Epidermal melanocyte (primary cell): ENCODE measurements around the gene GRK3.

Source experiments
- DNase-seq: peaks from one replicate; pipeline ENCODE4 v3.0.0; 2011; ENCODE audit warnings: low spot score; ENCODE audit not compliant: insufficient read length

The GRK3 gene

DNA sequence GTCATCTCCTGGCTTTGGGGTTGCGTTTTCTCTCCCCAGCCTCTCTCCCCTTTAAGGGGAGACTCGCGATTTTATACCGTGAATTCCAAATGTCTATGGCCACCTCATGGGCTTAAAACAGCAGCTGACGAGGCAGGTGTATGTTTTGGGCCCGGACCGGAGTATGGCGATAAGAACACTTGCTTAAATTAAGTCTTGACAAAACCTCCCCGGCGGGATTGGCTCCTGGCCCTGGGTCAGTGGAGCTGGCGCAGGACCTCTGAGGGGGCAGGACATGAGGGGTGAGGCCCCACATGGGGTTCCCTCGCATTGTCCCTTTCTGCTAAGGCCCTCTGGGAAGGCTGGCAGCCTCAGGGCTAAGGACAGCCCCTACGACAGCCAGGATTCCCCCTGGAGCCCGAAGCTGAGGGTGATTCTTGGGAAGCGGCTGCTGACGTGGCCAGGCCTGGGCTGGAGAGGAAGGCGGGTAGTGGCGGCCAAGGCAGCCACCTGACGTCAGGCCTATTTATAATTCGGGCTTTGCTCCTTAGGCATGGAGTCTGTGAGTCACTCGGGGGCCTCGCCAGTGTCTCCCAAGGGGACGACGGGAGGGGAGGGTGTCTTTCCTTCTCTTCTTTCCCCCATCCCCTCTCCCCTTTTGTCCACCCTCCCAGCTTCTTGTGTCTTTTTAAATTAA lies 190.2 kb downstream of the GRK3 start:
- no peak for DNase-seq

GRCh38 chr22:25757686-25758085 lies 193.2 kb downstream of the GRK3 start:
- DNase-seq: no peak

GRCh38 chr22:25758316-25758715 lies 193.8 kb downstream of the GRK3 start:
- DNase-seq: no peak

- DNase-seq: no peak
Observed at GRCh38 chr22:25759825-25760231, 195.4 kb downstream of the GRK3 start.

DNA sequence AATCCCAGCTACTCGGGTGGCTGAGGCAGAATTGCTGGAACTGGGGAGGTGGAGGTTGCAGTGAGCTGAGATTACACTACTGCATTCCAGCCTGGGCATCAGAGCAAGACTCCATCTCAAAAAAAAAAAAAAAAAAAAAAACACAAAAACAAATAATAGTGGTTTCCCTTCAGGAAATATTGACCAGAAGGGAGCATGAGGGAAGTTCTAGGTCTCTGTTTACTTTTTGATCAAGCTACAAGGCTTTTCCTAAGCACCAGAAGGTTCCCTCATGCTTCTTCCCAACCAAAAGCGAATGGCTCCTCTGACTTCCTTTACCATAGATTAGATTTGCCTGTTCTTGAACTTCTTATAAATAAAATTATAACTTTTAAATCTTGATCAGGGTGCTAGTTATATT lies 195.8 kb downstream of the GRK3 start:
- DNase-seq: no peak

DNA sequence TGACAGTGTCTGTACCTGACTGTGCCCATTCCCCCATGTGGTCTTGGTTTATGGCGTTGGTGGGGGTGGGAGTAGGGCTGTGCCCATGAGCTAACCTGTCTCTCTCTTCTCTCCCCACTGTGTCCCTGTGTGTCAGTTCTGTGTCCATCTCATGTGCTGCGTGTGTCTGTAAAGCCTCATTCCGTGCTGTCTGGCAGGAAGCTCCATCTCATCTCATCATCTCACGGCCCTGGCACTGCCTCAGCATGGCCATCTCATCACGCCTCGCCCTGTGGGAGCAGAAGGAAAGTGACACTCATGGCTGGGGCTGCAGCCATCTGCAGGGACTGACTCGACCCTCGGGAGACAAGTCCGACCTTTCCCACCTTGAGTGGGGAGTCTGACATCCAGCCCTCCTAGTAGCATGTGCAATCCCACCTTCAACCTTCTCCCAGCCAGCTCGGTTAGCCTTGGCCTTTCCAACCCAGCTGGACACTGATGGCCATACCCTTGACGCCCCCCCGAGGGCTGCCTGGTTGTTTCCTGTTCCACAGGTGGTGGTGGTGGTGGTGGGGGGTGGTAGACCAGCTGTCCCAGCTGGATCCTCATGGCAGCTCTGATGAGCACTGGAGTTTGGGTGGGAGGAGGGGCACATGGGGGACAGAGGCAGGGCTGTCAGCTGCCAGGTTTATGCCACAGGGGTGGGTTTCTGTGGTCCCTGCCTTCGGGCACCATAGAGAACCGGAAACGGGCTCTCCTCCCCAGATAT lies 196.5 kb downstream of the GRK3 start:
- no peak for DNase-seq

DNA sequence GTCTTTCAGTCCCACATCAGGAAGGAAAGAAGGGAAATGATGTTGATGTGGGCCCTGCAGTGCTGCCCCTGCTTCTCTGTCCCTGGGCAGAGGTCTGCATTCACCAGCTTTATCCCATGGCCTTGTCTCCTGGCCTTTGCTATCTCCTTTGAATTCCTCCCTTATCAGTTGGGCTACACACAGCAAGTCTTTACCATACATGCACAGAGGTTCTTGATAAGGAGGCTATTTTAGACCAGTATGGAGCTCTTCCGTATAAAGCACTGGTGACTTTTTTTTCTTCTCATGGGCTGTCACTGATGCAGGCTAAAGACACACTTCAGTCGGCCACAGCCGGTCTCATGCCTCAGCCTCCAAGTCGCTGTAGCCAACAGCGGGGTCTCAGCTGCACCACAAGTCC lies 197.7 kb downstream of the GRK3 start:
- DNase-seq: no peak

- DNase-seq: no peak
Observed at GRCh38 chr22:25763239-25763777, 198.8 kb downstream of the GRK3 start.

DNA sequence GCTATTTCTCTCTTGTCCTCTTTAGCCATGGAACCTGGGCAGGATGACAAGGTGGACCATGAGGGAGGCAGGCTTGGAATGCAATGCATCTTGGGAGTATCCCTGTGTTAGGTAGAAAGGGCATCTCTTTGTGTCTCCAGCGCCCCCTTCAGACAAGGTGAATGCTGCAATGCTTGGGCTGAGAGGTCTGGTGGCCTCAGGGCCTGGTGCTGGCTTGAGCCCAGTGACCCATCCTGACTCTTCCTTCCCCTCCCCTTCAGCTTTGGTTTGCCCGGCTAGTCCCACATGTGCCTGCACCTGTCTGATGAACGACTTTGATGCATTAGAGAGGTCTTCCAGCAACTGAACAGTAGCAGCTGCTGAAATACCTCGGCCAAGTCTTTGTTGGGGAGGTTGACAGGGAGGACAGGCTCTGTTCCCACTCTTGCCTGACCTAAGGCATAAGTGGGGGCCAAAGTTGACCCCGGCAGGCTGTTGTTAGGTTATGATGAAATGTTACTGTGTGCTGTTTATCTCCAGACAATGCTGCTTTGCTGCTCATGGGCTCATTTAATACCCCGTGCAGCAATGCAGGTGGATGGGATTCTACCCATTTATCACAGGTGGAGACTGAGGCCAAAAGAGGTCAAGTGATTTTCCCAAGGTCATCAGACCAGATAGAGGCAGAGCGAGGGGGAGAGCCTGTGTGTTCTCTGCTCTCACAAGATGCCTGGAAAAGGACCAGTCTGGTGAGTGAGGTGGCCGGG lies 200.0 kb downstream of the GRK3 start:
- DNase-seq: no peak

- no peak for DNase-seq
Observed at GRCh38 chr22:25765016-25765367, 200.5 kb downstream of the GRK3 start.

DNA sequence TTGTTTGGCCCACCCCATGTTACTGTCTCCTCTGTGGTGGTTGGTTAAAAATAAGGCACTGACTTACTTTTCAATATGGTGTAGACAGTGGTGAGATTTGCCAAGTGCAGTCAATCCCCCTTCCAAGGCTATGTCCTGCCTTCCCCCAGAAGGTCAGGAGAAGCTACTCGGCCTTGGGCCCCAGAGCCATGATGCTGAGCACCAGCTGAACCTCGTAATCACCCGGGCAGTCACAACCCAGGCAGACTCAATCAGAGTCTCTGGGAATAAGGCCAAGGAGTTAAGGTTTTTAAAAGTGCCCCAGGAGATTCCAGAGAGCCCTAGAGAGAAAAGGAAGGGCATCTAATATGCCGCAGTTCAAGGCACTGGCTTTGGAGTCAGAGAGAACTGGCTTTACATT lies 201.3 kb downstream of the GRK3 start:
- no peak for DNase-seq

DNA sequence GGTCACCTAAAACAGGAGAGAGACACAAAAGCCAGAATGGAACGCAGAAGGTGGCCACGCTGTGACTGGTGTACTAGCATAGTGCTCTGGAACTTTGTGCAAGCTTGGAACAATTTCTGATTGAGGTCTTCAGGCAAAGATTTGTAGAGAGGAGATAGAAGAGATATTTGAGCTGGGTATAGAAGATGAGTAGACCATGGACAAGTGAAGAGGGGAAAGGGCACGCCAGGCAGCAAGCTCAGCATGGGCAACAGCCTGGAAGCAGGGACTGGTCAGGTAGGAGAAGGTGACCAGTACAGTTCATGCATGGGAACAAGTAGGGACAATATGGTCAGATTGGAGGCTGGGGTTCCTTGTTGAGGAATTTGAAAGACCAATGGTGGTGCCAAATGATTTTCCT lies 201.9 kb downstream of the GRK3 start:
- no peak for DNase-seq

DNA sequence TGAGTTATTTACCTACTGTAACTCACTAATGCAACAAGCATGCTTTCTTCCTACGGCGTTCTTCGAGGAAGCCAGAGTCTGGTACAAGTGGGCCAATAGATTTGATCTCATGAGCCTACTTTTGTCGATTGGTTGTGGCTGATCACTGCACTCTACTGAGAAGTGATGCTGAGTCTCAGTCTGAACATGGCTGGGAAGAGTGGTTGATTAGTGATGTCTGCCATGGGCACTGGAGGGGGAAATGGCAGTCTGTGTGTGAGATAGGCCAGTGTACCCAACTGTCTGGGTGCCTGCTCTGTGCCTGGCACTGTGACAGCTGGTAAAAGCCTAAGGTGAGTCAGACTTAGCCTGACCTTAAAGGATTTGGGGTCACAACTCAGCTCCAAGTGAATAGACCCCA lies 205.9 kb downstream of the GRK3 start:
- no peak for DNase-seq

DNA sequence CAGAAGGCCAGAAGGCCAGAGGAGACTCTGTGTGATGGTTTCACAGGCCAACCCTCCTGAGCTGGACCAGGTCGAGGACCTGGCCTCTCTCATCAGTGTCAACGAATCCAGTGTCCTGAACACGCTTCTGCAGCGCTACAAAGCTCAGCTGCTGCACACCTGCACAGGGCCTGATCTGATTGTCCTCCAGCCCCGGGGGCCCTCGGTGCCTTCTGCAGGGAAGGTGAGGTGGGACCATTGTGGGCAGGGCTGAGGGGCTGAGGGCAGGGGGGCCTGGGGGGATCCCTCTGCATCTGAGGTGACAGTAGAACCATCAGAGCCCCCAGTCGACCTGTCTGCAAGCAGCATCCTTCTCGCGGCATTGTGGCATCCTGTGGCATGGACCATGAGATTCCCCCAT lies 207.8 kb downstream of the GRK3 start:
- no peak for DNase-seq

GRCh38 chr22:25774575-25775026 lies 210.1 kb downstream of the GRK3 start:
- DNase-seq: no peak

- no peak for DNase-seq
Observed at GRCh38 chr22:25775531-25775930, 211.1 kb downstream of the GRK3 start.

- no peak for DNase-seq
Observed at GRCh38 chr22:25777411-25777810, 212.9 kb downstream of the GRK3 start.

DNA sequence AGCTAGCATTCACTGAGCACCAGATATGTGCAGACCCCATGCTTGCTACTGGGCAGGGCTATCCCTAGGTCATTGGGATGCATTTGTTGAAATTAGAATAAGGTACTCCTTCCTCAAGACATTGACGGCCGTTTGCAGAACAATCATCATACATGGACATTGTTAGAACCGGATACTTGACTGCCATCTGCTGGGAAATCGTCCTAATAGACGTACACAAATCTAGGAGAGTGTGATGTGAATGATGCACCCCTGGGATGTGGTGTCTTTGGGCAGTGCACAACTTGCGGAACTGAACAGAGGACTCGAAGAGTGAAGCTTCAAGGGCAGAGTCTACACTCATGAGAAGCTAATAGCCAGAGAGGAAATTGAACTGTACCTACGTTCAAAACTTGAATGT lies 213.4 kb downstream of the GRK3 start:
- DNase-seq: peak; percentile 31
